Common myeloid progenitor, CD34-positive (primary cell): ENCODE results near the gene PAPOLG.
"Not testable (repeated sequence)": the region's sequence is repeated elsewhere in the genome, so short reads cannot be mapped to it uniquely, and the experiment has no call there.

Experiments
- CTCF ChIA-PET: fragments of 350-600 bp; sonication (Branson Sonifier 250); formaldehyde crosslinking; loops from one replicate; lab custom pipeline; 2021; ENCODE audit warnings: antibody characterized with exemption; lab: Charles Lee
- POLR2A ChIA-PET: fragments of 350-600 bp; sonication (Branson Sonifier 250); formaldehyde crosslinking; loops from one replicate; lab custom pipeline; 2021; ENCODE audit warnings: antibody characterized with exemption; lab: Charles Lee
- DNase-seq, 3 donors: peaks; one replicate each; pipeline versions ENCODE4 v3.0.0 to v3.0.0-alpha.2; 2013
- H3K27ac ChIP-seq, 2 experiments: 1 replicate in 1 of 2; 2 replicates in 1 of 2; pipeline ENCODE4 v1.7.0; 2013; ENCODE audit warnings: inconsistent platforms in 2 of 2, low read length in 2 of 2, mild to moderate bottlenecking in 2 of 2, low read depth in 1 of 2, moderate library complexity in 1 of 2; ENCODE audit not compliant: severe bottlenecking in 2 of 2, insufficient read depth in 1 of 2, poor library complexity in 1 of 2
- H3K27me3 ChIP-seq, 5 experiments: replicated peaks in 2 of 5; 1 replicate in 3 of 5; 2 replicates in 2 of 5; pipeline versions ENCODE4 v1.6.1 to v1.7.0; 2013; ENCODE audit warnings: low read length in 4 of 5, mild to moderate bottlenecking in 2 of 5, moderate library complexity in 2 of 5, inconsistent platforms in 1 of 5; ENCODE audit not compliant: insufficient read depth in 5 of 5, control insufficient read depth in 4 of 5
- H3K36me3 ChIP-seq, 4 experiments: 1 replicate in 2 of 4; 2 replicates in 2 of 4; pipeline versions ENCODE4 v1.6.1 to v1.7.0; 2013; ENCODE audit warnings: low read length in 3 of 4, control low read depth in 1 of 4, mild to moderate bottlenecking in 1 of 4; ENCODE audit not compliant: control insufficient read depth in 4 of 4, insufficient read depth in 4 of 4
- H3K4me1 ChIP-seq, 4 experiments: 1 replicate in 3 of 4; 2 replicates in 1 of 4; pipeline versions ENCODE4 v1.6.1 to v1.7.1; 2013; ENCODE audit warnings: low read length in 3 of 4, mild to moderate bottlenecking in 3 of 4, control low read depth in 1 of 4, inconsistent platforms in 1 of 4, moderate library complexity in 1 of 4; ENCODE audit not compliant: control insufficient read depth in 4 of 4, insufficient read depth in 4 of 4; ENCODE audit errors: control extremely low read depth in 1 of 4
- H3K4me3 ChIP-seq, 7 experiments: 1 replicate in 4 of 7; 2 replicates in 3 of 7; pipeline versions ENCODE4 v1.5.1 to v1.7.0; 2013; ENCODE audit warnings: mild to moderate bottlenecking in 7 of 7, low read length in 6 of 7, moderate library complexity in 6 of 7, inconsistent platforms in 2 of 7, low read depth in 2 of 7, control low read depth in 1 of 7; ENCODE audit not compliant: insufficient read depth in 4 of 7, control insufficient read depth in 1 of 7; ENCODE audit errors: extremely low read depth in 1 of 7
- H3K9me3 ChIP-seq, 5 experiments: 1 replicate in 4 of 5; 2 replicates in 1 of 5; pipeline versions ENCODE4 v1.6.1 to v1.7.1; 2013; ENCODE audit warnings: low read length in 4 of 5, mild to moderate bottlenecking in 2 of 5, inconsistent platforms in 1 of 5, low read depth in 1 of 5, moderate library complexity in 1 of 5; ENCODE audit not compliant: control insufficient read depth in 4 of 5, insufficient read depth in 2 of 5; ENCODE audit errors: control extremely low read depth in 1 of 5
- WGBS: methylation state at CpG from one replicate; pipeline ENCODE4 v1.1.5; 2013; ENCODE audit not compliant: insufficient coverage; 5-methylcytosine and 5-hydroxymethylcytosine counted together

The PAPOLG gene

GRCh38 chr2:60821133-60821469 is 65.0 kb downstream of the PAPOLG start:
- Histone ChIP-seq H3K27ac (no peak overlapping the region), H3K9me3 (no peaks in the 10 kb centered on the region), H3K4me3 (no peak overlapping the region), H3K4me1 (peaks cover 0 to 9% (median 0%) of the 10 kb centered on the region in 4 experiments), H3K36me3 (no peaks in the 10 kb centered on the region), H3K27me3 (no peaks in the 10 kb centered on the region)
- ChIA-PET POLR2A (no interaction called here), CTCF (interaction anchor here (0.6 to 3.8 kb wide), 3 partner anchors 16 to 177 kb away, joined by 3 to 11 read pairs (median 5); no protein-coding TSS in a partner anchor)
- no peak for DNase-seq
- 100% methylated on average over 2 of the region's 3 CpGs for WGBS

DNA sequence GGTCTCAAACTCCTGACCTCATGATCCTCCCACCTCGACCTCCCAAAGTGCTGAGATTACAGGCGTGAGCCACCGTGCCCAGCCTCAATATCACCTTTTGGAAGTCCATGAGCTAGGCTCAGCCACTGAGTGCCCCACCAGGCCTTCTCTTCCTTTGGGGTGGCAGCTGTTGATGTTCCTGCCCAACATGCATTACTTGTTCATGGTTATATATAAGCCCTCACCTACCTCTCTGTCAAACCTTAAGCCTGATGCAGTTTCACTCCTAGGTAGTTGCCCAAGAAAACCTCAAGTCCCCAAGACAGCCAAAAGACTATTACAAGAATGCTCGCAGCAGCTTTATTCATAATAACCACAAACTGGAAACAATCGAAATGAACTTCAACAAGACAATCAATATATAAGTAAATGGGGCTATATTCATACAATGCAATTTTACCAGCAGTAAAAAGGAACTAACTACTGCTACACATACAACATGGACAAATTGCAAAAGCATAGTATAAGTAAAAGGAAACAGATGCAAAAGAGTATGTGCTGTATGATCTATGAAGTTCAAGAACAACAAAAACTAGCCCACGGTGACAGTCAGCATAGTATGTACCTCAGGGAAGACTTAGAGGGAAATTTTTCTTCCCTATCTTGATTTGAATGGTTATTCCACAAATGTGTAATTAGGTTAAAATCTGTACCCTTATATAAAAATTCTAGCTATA is 65.7 kb downstream of the PAPOLG start:
- 96% methylated on average over 3 of the region's 6 CpGs for WGBS
- CTCF ChIA-PET, result interaction anchor here (1.4 kb wide), 1 partner anchor 16 kb away, joined by 5 read pairs; no protein-coding TSS in a partner anchor
- peak in 1 of 3 donors; percentile 5 for DNase-seq
- Histone ChIP-seq H3K27ac (no peak overlapping the region), H3K4me1 (peaks cover 0 to 9% (median 0%) of the 10 kb centered on the region in 4 experiments), H3K27me3 (no peaks in the 10 kb centered on the region), H3K9me3 (no peaks in the 10 kb centered on the region), H3K4me3 (no peak overlapping the region), H3K36me3 (no peaks in the 10 kb centered on the region)
- POLR2A ChIA-PET, result no interaction called here

DNA sequence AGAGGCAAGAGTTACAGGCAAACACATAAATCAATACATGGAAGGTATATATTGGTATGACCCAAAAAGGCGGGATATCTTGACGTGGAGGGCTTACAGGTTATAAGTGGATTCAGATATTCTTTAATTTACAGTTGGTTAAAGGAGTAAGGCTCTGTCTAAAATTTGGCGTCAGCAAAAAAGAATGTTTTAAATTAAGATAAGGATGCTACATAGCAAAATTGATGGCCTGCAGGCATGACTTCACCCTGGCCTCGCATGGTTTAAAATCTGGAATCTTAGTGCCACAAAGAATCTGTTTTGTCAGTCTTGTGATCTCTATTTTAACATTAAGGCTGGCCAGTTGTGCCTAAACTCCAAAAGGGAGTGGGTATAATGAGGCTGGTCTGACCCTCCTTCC is 66.9 kb downstream of the PAPOLG start:
- Histone ChIP-seq H3K36me3 (no peaks in the 10 kb centered on the region), H3K9me3 (no peaks in the 10 kb centered on the region), H3K4me3 (no peak overlapping the region), H3K4me1 (peaks cover 0 to 9% (median 0%) of the 10 kb centered on the region in 4 experiments), H3K27ac (no peak overlapping the region), H3K27me3 (no peaks in the 10 kb centered on the region)
- CTCF ChIA-PET, result no interaction called here
- POLR2A ChIA-PET, result no interaction called here
- WGBS, result 100% methylated on average over 4 of the region's 4 CpGs
- no peak for DNase-seq

- ChIA-PET POLR2A (no interaction called here), CTCF (interaction anchor here (1.1 to 1.5 kb wide), 2 partner anchors 9 to 58 kb away, joined by 5 read pairs; partner anchors contain the start of gene REL)
- 87% methylated on average over 8 of the region's 10 CpGs for WGBS
- Histone ChIP-seq H3K4me3 (no peak overlapping the region), H3K9me3 (no peaks in the 10 kb centered on the region), H3K27ac (no peak overlapping the region), H3K36me3 (no peaks in the 10 kb centered on the region), H3K27me3 (no peaks in the 10 kb centered on the region), H3K4me1 (peaks cover 0 to 9% (median 0%) of the 10 kb centered on the region in 4 experiments)
- DNase-seq, result no peak
Observed at GRCh38 chr2:60823694-60824305, 67.7 kb downstream of the PAPOLG start.

GRCh38 chr2:60825666-60826065 is 69.6 kb downstream of the PAPOLG start:
- DNase-seq, result no peak
- WGBS, result 83% methylated on average over 1 of the region's 2 CpGs
- CTCF ChIA-PET, result interaction anchor here (1.7 kb wide), 1 partner anchor 27 kb away, joined by 5 read pairs; no protein-coding TSS in a partner anchor
- POLR2A ChIA-PET, result no interaction called here
- no peaks in the 10 kb centered on the region for H3K9me3 ChIP-seq
- no peaks in the 10 kb centered on the region for H3K36me3 ChIP-seq
- H3K27ac ChIP-seq, result no peak overlapping the region
- H3K27me3 ChIP-seq, result no peaks in the 10 kb centered on the region
- peaks cover 0 to 6% (median 0%) of the 10 kb centered on the region in 4 experiments for H3K4me1 ChIP-seq
- no peak overlapping the region for H3K4me3 ChIP-seq

- no peak for DNase-seq
- peaks cover 0 to 6% (median 0%) of the 10 kb centered on the region in 4 experiments for H3K4me1 ChIP-seq
- H3K27ac ChIP-seq, result no peak overlapping the region
- ChIA-PET CTCF (interaction anchor here (1.7 kb wide), 1 partner anchor 27 kb away, joined by 5 read pairs; no protein-coding TSS in a partner anchor), POLR2A (no interaction called here)
- H3K36me3 ChIP-seq, result no peaks in the 10 kb centered on the region
- 100% methylated on average over 2 of the region's 2 CpGs for WGBS
- H3K27me3 ChIP-seq, result no peaks in the 10 kb centered on the region
- H3K4me3 ChIP-seq, result no peak overlapping the region
- H3K9me3 ChIP-seq, result no peaks in the 10 kb centered on the region
Observed at GRCh38 chr2:60826111-60826510, 70.0 kb downstream of the PAPOLG start.

DNA sequence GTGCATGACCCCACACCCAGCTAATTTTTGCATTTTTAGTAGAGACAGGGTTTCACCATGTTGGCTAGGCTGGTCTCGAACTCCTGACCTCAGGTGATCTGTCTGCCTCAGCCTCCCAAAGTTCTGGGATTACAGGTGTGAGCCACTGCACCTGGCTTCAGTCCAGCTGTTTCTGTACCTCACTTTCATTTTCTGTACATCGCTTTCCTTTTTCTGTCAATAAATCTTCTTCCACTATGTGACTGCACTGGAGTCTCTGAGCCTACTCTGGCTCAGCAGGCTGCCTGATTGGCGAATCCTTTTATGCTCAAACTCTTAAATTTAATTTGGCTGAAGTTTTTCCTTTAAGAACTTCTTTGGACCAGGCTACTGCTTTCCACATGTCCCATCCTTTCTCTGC is 70.8 kb downstream of the PAPOLG start:
- H3K36me3 ChIP-seq, H3K27me3 ChIP-seq, H3K27ac ChIP-seq, H3K4me1 ChIP-seq, H3K9me3 ChIP-seq, DNase-seq, POLR2A ChIA-PET, H3K4me3 ChIP-seq: not testable (repeated sequence)
- CTCF ChIA-PET, result interaction anchor here (1.7 kb wide), 1 partner anchor 26 kb away, joined by 5 read pairs; no protein-coding TSS in a partner anchor
- WGBS, result 91% methylated on average over 3 of the region's 3 CpGs
